ENCODE data around the gene PPFIBP2.

GRCh38 chr11:7617032-7617431 is 103.2 kb downstream of the PPFIBP2 start:
- TF ChIP-seq, protein P1, sequence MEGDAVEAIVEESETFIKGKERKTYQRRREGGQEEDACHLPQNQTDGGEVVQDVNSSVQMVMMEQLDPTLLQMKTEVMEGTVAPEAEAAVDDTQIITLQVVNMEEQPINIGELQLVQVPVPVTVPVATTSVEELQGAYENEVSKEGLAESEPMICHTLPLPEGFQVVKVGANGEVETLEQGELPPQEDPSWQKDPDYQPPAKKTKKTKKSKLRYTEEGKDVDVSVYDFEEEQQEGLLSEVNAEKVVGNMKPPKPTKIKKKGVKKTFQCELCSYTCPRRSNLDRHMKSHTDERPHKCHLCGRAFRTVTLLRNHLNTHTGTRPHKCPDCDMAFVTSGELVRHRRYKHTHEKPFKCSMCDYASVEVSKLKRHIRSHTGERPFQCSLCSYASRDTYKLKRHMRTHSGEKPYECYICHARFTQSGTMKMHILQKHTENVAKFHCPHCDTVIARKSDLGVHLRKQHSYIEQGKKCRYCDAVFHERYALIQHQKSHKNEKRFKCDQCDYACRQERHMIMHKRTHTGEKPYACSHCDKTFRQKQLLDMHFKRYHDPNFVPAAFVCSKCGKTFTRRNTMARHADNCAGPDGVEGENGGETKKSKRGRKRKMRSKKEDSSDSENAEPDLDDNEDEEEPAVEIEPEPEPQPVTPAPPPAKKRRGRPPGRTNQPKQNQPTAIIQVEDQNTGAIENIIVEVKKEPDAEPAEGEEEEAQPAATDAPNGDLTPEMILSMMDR (conservative IDR thresholded peaks at IDR 0.05; ENCODE audit: low read depth, low read length): no peak
- TF ChIP-seq EZH2 (IDR thresholded peaks at IDR 0.05; ENCODE audit: borderline replicate concordance, low read depth, low read length, poor library complexity, severe bottlenecking): no peak
